ENCODE measurements around the gene ZFR. TPM values are rescaled to one million over a fixed set of nuclear protein-coding genes. Genes with fewer than 3 reads are reported as not detected.

The ZFR gene
- total RNA-seq, 1 experiment from 2014 or later: 83.5 TPM

- Histone ChIP-seq H3K9me3 (replicated peaks) (no peaks in the 10 kb centered on the region), H3K36me3 (peaks cover 6% of the 10 kb centered on the region), H3K4me1 (replicated peaks) (no peaks in the 10 kb centered on the region), H3K4me3 (peak overlapping the region; percentile 96), H3K27ac (no peak overlapping the region), H3K27me3 (replicated peaks) (no peaks in the 10 kb centered on the region)
- DNase-seq (ENCODE audit: low read depth in 1 of 2, low spot score in 2 of 2): no peak
These were observed 132.9 kb downstream of the ZFR start for GRCh38 chr5:32311404-32312196.

- Histone ChIP-seq H3K36me3 (peaks cover 6% of the 10 kb centered on the region), H3K4me1 (replicated peaks) (no peaks in the 10 kb centered on the region), H3K27ac (no peak overlapping the region)
These were observed 134.8 kb downstream of the ZFR start for GRCh38 chr5:32309761-32310160.

GRCh38 chr5:32308946-32309345 lies 135.6 kb downstream of the ZFR start:
- no peak for DNase-seq (ENCODE audit: low read depth in 1 of 2, low spot score in 2 of 2)
- H3K36me3 ChIP-seq: peaks cover 6% of the 10 kb centered on the region
- H3K9me3 ChIP-seq (replicated peaks): no peaks in the 10 kb centered on the region
- no peaks in the 10 kb centered on the region for H3K4me1 ChIP-seq (replicated peaks)
- H3K27ac ChIP-seq: no peak overlapping the region
- no peak overlapping the region for H3K4me3 ChIP-seq
- no peaks in the 10 kb centered on the region for H3K27me3 ChIP-seq (replicated peaks)

More at GRCh38 chr5:32309761-32310160, 134.8 kb downstream of the ZFR start:
- Histone ChIP-seq H3K27me3 (replicated peaks) (no peaks in the 10 kb centered on the region), H3K9me3 (replicated peaks) (no peaks in the 10 kb centered on the region), H3K4me3 (no peak overlapping the region)
- DNase-seq (ENCODE audit: low read depth in 1 of 2, low spot score in 2 of 2): no peak

GRCh38 chr5:32307769-32308194 lies 136.8 kb downstream of the ZFR start:
- Histone ChIP-seq H3K27me3 (replicated peaks) (no peaks in the 10 kb centered on the region), H3K4me1 (replicated peaks) (no peaks in the 10 kb centered on the region), H3K4me3 (no peak overlapping the region), H3K27ac (no peak overlapping the region), H3K36me3 (peaks cover 6% of the 10 kb centered on the region), H3K9me3 (replicated peaks) (no peaks in the 10 kb centered on the region)
- no peak for DNase-seq (ENCODE audit: low read depth in 1 of 2, low spot score in 2 of 2)

- DNase-seq (ENCODE audit: low read depth in 1 of 2, low spot score in 2 of 2): no peak
- no peak overlapping the region for H3K27ac ChIP-seq
- H3K9me3 ChIP-seq (replicated peaks): no peaks in the 10 kb centered on the region
- no peaks in the 10 kb centered on the region for H3K36me3 ChIP-seq
- H3K4me3 ChIP-seq: no peak overlapping the region
- no peaks in the 10 kb centered on the region for H3K4me1 ChIP-seq (replicated peaks)
- H3K27me3 ChIP-seq (replicated peaks): no peaks in the 10 kb centered on the region
These were observed 139.9 kb downstream of the ZFR start for GRCh38 chr5:32304622-32305021.

Other genes with a start within 250 kb of the ZFR start
- 4.9 and 5.4 TPM in 2 replicates for gene MTMR12, start 131.8 kb downstream of the ZFR start, total RNA-seq (2014; rRNA removed; shearing (Covaris generic))
- 362 and 501 TPM in 2 replicates for gene SUB1, start 140.8 kb upstream of the ZFR start, total RNA-seq (2014; rRNA removed; shearing (Covaris generic))

Measured in SJSA1 (cell line).